ENCODE data around the gene PCYT2.
A peak's percentile ranks its signal among the peaks of the same experiment; 100 is the strongest.
"Not testable (repeated sequence)": the region's sequence is repeated elsewhere in the genome, so short reads cannot be mapped to it uniquely, and the experiment has no call there.

PCYT2 gene

DNA sequence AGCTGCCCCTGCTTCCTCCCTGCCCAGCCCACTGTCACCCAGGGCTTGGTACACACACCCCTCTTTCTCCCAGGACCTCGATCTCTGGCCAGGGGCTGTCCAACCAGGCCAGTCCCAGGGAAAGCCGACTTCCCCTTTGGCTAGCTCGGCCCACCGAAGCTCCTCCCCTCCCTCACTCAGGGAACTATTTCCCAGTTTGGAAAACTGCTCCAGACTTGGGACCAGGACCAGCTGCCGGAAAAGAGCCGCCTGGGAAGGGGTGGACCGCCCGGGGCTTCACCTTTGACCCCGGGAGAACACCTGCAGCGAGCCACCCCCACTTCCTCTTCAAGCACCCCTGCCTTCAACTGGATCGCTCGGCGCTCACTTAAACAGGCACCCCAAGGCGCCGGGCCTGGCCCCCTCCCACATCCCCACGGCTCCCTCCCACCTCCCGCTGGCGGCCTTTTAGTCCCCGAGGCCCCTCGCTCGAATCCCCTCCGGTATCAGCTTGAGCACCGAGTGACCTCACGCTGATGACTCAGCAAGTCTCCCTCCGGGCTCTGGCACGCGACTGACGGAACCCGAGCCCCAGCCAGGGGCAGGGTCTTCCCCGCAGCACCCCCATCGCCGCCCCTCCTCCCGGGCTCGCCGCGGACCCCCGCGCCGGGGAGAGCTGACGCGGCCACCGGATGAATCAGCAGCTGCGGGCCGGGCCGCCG lies 15.4 kb upstream of the PCYT2 start:
- peak; percentile 56 for DNase-seq

DNA sequence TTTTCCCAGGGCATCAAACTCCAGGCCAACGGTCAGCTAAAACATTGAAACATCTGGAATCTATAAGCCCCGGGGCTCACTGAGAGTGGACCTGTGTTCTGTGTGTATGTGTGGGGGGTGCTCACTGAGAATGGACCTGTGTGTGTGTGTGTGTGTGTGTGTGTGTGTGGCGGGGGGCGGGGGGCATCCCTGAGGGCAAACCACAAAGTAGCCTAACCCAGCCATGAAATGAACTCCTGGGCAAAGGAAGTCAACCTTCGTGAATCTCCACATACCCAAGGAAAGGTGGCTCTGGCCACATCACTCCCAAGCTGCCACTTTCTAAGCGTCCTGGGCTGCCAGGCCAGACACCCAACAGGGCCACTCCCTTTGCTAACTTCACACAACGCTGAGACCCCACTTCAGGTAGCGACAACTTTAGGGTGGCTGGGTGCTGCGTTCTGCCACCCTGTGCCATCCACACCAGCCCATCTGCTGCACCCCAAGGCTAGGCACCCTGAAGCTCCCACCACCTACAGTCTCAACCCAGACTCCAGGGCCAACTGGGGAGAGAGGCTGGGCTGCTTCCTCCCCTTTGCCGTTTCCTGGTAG lies 14.8 kb upstream of the PCYT2 start:
- DNase-seq: no peak

- no peak for DNase-seq
These were observed 13.6 kb upstream of the PCYT2 start for GRCh38 chr17:81924557-81925532.

- DNase-seq: no peak
These were observed 12.4 kb upstream of the PCYT2 start for GRCh38 chr17:81923302-81924260.

- DNase-seq: no peak
These were observed 11.5 kb upstream of the PCYT2 start for GRCh38 chr17:81922566-81923301.

- DNase-seq: no peak
These were observed 10.9 kb upstream of the PCYT2 start for GRCh38 chr17:81921996-81922565.

DNA sequence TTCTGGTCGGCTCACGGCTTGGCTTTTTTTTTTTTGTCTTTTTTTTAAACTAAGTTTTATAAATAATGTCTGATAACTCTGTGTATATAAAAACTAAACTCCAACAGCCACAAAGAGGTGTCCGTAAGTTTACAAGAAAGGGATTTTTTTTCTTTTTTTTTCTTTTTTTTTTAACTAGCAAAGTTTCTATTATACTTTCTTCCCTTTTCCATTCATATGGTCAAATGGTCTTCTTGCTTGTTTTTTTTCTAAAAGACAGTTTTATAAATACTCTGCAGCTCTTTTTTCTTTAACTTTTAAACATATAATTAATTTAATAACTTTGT lies 10.3 kb upstream of the PCYT2 start:
- no peak for DNase-seq

GRCh38 chr17:81920612-81921536 lies 9.7 kb upstream of the PCYT2 start:
- no peak for DNase-seq

DNA sequence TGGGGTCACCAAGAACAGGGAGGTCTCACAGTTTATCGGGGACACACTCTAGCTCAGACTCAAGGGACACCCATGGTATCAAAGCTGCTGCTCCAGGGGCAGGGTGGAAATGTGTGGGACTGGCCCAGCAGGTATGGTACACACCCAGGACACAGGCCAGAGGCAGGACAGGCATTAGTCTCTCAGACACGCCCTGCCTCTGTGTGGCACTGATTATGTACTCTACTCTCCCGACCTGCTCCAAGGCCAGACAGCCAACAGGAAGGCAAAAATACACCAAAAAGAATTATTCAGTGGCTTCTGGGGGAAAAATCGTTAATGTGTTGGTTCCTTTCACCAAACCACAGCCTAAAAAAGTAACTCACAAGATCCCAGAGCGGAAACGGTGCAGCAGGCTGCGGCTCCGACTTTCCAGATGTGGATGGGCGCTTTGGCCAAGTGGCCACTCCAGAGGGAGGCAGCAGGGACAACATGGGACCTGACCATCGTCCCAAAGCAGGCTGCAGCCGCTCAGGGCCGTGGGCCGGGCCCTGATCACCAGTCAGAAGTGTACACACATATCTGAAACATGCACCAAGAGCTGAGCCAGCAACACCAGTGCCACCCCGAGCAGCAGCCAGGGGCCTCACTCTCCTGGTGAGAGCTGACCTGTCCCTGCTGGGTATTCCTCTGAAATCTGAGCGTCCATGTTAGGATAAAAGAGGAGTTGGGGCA lies 7.8 kb upstream of the PCYT2 start:
- DNase-seq: no peak

- DNase-seq: not testable (repeated sequence)
These were observed 7.1 kb upstream of the PCYT2 start for GRCh38 chr17:81918333-81918669.

GRCh38 chr17:81917565-81918332 lies 6.5 kb upstream of the PCYT2 start, which contains the start of gene SIRT7:
Gene SIRT7, minus strand, starts transcription at chr17:81918176. Its CDS starts 45 bp downstream, at chr17:81918131.
- peak; percentile 72 for DNase-seq

DNA sequence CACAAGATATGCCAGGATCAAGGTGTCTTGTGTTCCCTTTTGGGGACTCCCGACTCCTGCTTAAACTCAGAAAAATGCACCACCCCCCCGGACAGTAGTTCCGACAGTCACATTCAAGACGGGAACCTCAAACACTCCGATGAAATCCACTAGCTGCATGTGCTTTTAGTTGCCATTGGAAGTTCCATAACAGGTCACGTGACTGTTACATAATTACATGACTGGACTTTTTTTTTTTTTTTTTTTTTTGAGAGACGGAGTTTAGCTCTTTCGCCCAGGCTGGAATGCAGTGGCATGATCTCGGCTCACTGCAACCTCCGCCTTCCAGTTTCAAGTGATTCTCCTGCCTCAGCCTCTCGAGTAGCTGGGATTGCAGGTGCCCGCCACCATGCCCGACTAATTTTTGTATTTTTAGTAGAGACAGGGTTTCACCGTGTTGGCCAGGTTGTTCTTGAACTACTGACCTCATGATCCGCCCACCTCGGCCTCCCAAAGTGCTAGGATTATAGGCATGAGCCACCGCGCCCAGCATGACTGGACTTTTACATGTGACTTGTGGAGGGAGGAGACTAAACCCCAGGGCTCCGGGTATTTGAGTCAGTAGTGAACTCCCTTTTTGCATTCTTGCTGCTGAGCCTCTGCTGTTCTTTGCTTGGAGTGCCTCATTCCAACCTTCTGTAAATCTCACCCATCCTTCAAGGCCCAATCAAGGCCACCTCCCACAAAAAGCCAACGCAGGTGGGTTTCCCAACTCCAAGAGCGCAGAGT lies 5.2 kb upstream of the PCYT2 start:
- no peak for DNase-seq

DNA sequence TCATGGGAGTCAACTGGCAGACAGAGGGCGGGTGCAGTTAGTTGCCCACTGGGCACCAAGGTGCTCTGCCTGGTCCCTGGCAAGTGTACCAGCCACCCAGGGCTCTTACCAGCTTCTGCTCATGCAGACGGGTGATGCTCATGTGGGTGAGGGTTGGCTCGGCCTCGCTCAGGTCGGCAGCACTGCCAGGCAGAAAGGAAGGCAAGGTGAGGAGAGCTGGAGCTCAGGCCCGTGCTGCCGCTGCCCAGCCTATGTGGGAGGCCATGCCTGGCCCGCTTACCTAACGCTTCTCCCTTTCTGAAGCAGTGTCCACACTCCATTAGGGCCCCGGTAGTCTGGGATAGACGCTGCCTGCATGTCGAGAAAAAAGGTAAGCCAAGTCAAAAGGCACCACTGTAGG lies 4.1 kb upstream of the PCYT2 start:
- no peak for DNase-seq

- no peak for DNase-seq
These were observed 3.1 kb upstream of the PCYT2 start for GRCh38 chr17:81914103-81914850.

DNA sequence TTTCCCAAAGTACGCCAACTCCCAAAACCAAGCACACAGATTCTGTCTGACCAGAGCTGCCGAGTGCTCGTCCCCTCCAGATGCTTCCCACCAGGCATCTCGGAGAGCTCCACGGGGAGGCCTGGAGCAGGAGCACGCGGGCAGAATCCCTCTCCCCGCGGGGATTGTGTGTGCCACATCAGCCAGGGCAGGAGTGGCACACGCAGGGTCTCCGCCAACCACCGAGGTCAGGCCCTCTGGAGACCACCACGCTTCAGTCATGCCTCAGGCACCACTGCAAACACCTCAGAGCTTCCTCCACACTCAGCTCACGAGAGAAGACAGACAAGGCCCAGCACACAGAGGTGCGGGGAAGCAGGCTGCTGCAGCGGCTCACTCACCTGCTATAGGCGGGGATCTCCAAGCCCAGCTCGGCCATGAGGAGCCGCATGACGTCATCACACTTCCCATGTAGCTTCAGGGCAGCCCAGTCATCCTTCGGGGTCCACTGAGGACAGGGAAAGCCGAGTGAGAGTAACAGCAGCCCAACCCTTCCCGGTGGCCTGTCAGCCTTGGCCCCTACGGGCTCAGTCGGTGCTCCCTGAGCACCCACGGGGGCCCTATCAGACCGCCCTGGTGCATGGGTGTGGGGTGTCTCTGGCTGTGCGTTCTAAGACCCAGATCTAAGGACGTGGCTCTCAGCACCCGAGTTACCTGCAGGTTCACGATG lies 2.3 kb upstream of the PCYT2 start:
- DNase-seq: no peak

DNA sequence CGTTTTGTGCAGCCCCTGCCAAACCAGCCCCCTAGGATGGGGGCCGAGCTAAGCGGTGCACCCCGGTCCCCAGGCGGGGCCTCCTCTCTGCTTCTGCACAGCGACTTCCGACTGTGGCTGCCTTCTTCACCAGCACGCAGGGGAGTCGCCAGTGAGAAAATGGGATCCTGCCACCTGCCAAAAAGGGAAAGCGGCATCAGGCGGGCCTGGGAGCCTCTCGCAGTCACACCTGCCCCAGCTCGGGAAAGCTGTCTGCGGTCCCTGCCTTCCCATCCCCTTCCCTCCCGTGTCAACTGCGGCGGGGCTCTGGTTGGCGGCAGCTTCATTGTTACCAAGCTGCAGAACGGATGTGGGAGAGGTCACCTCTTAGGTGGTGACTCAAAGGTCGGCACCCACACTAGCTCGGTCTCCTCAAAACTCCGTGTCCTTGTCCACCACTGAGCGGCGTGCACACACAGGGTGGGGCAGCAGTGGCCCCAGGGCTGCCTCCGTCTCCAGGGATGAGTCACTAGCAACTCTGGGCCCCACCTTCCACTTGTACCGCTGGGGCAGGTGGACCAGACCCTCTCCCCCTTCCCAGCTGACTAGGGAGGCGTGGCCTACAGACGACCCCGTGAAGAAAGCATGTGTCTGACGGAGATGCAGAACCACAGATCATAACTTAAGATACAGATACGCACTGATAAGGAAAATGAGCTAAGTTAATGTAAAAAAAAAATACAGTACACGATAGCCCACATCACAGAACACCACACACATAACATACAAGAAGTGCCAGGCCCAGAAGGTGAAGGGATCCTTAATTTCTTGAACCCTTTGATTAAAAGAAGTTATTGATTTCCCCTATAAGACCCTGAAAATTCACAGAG lies 1.5 kb upstream of the PCYT2 start:
- DNase-seq: no peak
